OCI-LY1 (cell line): ENCODE data around the gene PRRC2B.

ENCODE experiments used
- H2AFZ ChIP-seq: fragments of 200-600 bp; sonication (generic), shearing (Covaris generic); 2 replicates; pipeline ENCODE4 v1.6.0; 2014; ENCODE audit warnings: antibody characterized with exemption, mild to moderate bottlenecking, low read length
- H3F3A ChIP-seq: fragments of 200-600 bp; sonication (generic), shearing (Covaris generic); 2 replicates; pipeline ENCODE4 v1.6.0; 2014; ENCODE audit warnings: mild to moderate bottlenecking, antibody characterized with exemption, low read length, moderate library complexity; ENCODE audit not compliant: insufficient read depth
- H3K27ac ChIP-seq: fragments of 200-600 bp; sonication (generic); 2 replicates; pipeline ENCODE4 v1.5.1; 2014; ENCODE audit warnings: low read length, mixed run types, mild to moderate bottlenecking, low read depth; ENCODE audit not compliant: poor library complexity, severe bottlenecking
- H3K27me3 ChIP-seq: fragments of 200-600 bp; sonication (generic); 2 replicates; pipeline ENCODE4 v1.6.0; 2014; ENCODE audit warnings: antibody characterized with exemption, mild to moderate bottlenecking, low read length, moderate library complexity; ENCODE audit not compliant: insufficient read depth
- H3K36me3 ChIP-seq: fragments of 200-600 bp; sonication (generic); 2 replicates; pipeline ENCODE4 v1.6.1; 2014; ENCODE audit warnings: mild to moderate bottlenecking, antibody characterized with exemption, low read length, moderate library complexity, mixed read lengths; ENCODE audit not compliant: insufficient read depth
- H3K4me1 ChIP-seq: fragments of 200-600 bp; sonication (generic); 2 replicates; pipeline ENCODE4 v1.5.1; 2014; ENCODE audit warnings: mild to moderate bottlenecking, low read length, moderate library complexity; ENCODE audit not compliant: insufficient read depth, severe bottlenecking
- H3K4me2 ChIP-seq: fragments of 200-600 bp; sonication (generic), shearing (Covaris generic); 2 replicates; pipeline ENCODE4 v1.6.1; 2014; ENCODE audit warnings: low read length
- H3K4me3 ChIP-seq: fragments of 200-600 bp; sonication (generic); 2 replicates; pipeline ENCODE4 v1.5.1; 2014; ENCODE audit warnings: low read length, low read depth, mild to moderate bottlenecking, mixed read lengths; ENCODE audit not compliant: poor library complexity, severe bottlenecking
- H3K79me2 ChIP-seq: fragments of 200-600 bp; shearing (Covaris generic); 2 replicates; pipeline ENCODE4 v1.6.1; 2016; ENCODE audit warnings: mixed run types, low read length, mixed read lengths; ENCODE audit not compliant: insufficient read depth
- H3K9ac ChIP-seq: fragments of 200-600 bp; sonication (generic), shearing (Covaris generic); 2 replicates; pipeline ENCODE4 v1.6.1; 2014; ENCODE audit warnings: mild to moderate bottlenecking, low read length, mixed read lengths
- H3K9me2 ChIP-seq: fragments of 200-600 bp; sonication (generic), shearing (Covaris generic); 2 replicates; pipeline ENCODE4 v1.6.1; 2014; ENCODE audit warnings: low read depth, mild to moderate bottlenecking, low read length, mixed read lengths
- H3K9me3 ChIP-seq: fragments of 200-600 bp; shearing (Covaris generic); 2 replicates; pipeline ENCODE4 v1.6.1; 2014; ENCODE audit warnings: low read length, mixed read lengths
- H4K20me1 ChIP-seq: fragments of 200-600 bp; sonication (generic), shearing (Covaris generic); 2 replicates; pipeline ENCODE4 v1.6.0; 2016; ENCODE audit warnings: mild to moderate bottlenecking, low read length; ENCODE audit not compliant: insufficient read depth
- CTCF ChIP-seq: fragments of 200-600 bp; sonication (generic), shearing (Covaris generic); IDR thresholded peaks from 2 replicates; pipeline ENCODE4 v1.5.1; 2017; ENCODE audit warnings: mild to moderate bottlenecking, antibody characterized with exemption, low read length, moderate library complexity, mixed read lengths
- EZH2 ChIP-seq: fragments of 200-600 bp; sonication (generic), shearing (Covaris generic); IDR thresholded peaks from 2 replicates; pipeline ENCODE4 v1.8.0; 2017; ENCODE audit warnings: borderline replicate concordance, mixed run types, mild to moderate bottlenecking, antibody characterized with exemption, low read length, moderate library complexity, mixed read lengths

Gene PRRC2B

GRCh38 chr9:131530546-131530919 is 136.6 kb downstream of the PRRC2B start:
- H3K4me3 ChIP-seq = peak overlapping the region; percentile 71
- no peaks in the 10 kb centered on the region for H3K9me2 ChIP-seq
- no peak overlapping the region for H2AFZ ChIP-seq
- H3K79me2 ChIP-seq = no peaks in the 10 kb centered on the region
- no peaks in the 10 kb centered on the region for H3K9me3 ChIP-seq
- H3K4me2 ChIP-seq = peak overlapping the region; percentile 94
- H3K27me3 ChIP-seq = 0 out of 2 replicates have a peak, but pooled peaks cover 2% of the 10 kb centered on the region
- TF ChIP-seq EZH2 (no peak), CTCF (no peak)
- H3K36me3 ChIP-seq = peaks cover 42% of the 10 kb centered on the region; the same call in 1 of the 2 replicates
- H3K9ac ChIP-seq = peak overlapping the region; percentile 90
- H4K20me1 ChIP-seq = no peaks in the 10 kb centered on the region
- peak overlapping the region; percentile 38 for H3K27ac ChIP-seq
- H3K4me1 ChIP-seq = peaks cover 17% of the 10 kb centered on the region
- no peaks in the 10 kb centered on the region for H3F3A ChIP-seq

- H3F3A ChIP-seq = no peaks in the 10 kb centered on the region
- no peaks in the 10 kb centered on the region for H3K9me3 ChIP-seq
- H3K4me2 ChIP-seq = peak within 1 kb of the TSS; percentile 94
- peak within 1 kb of the TSS; percentile 71 for H3K4me3 ChIP-seq
- H3K9me2 ChIP-seq = no peaks in the 10 kb centered on the region
- peaks cover 17% of the 10 kb centered on the region for H3K4me1 ChIP-seq
- peaks cover 35% of the 10 kb centered on the region; the same call in 1 of the 2 replicates for H3K36me3 ChIP-seq
- H3K27me3 ChIP-seq = 0 out of 2 replicates have a peak, but pooled peaks cover 4% of the 10 kb centered on the region
- H2AFZ ChIP-seq = no peak within 1 kb of the TSS
- H3K27ac ChIP-seq = peak within 1 kb of the TSS; percentile 38
- no peak for TF ChIP-seq CTCF
- no peak for TF ChIP-seq EZH2
- no peaks in the 10 kb centered on the region for H4K20me1 ChIP-seq
- H3K9ac ChIP-seq = peak within 1 kb of the TSS; percentile 90
- H3K79me2 ChIP-seq = no peaks in the 10 kb centered on the region
These were observed 137.3 kb downstream of the PRRC2B start, which contains the start of gene UCK1 for GRCh38 chr9:131530920-131531832. Gene UCK1 (minus strand): TSS chr9:131531263. CDS start chr9:131531174, 89 bp downstream.

- Histone ChIP-seq H3K36me3 (peaks cover 3% of the 10 kb centered on the region; the same call in 1 of the 2 replicates), H3K4me3 (no peak overlapping the region), H3K9me2 (no peaks in the 10 kb centered on the region), H2AFZ (no peak overlapping the region), H3K9me3 (no peaks in the 10 kb centered on the region), H3K79me2 (no peaks in the 10 kb centered on the region), H4K20me1 (no peaks in the 10 kb centered on the region), H3F3A (no peaks in the 10 kb centered on the region), H3K27me3 (0 out of 2 replicates have a peak, but pooled peaks cover 4% of the 10 kb centered on the region), H3K4me1 (peaks cover 16% of the 10 kb centered on the region), H3K9ac (no peak overlapping the region), H3K27ac (no peak overlapping the region), H3K4me2 (no peak overlapping the region)
- TF ChIP-seq CTCF (no peak), EZH2 (no peak)
These were observed 140.9 kb downstream of the PRRC2B start for GRCh38 chr9:131534721-131535237.
